HG03064 (cell line): Measurements from ENCODE around the gene ARHGEF35.
"Not testable (repeated sequence)": the region's sequence is repeated elsewhere in the genome, so short reads cannot be mapped to it uniquely, and the experiment has no call there.

ENCODE experiments used
- ATAC-seq: cut with Tn5 transposase; IDR thresholded peaks from one replicate; pipeline ENCODE4 v1.9.1; 2021; ENCODE audit warnings: low read depth; ENCODE audit not compliant: unreplicated experiment

ARHGEF35 gene

GRCh38 chr7:144179165-144179479 lies 16.5 kb downstream of the ARHGEF35 start:
- ATAC-seq, result not testable (repeated sequence)

- peak; percentile 98 for ATAC-seq
Measured at GRCh38 chr7:144178380-144179164, 17.1 kb downstream of the ARHGEF35 start.

GRCh38 chr7:144174613-144175012 lies 21.0 kb downstream of the ARHGEF35 start:
- no peak for ATAC-seq

GRCh38 chr7:144171594-144172350 lies 23.9 kb downstream of the ARHGEF35 start:
- ATAC-seq, result not testable (repeated sequence)

- ATAC-seq, result no peak
Measured at GRCh38 chr7:144164784-144165183, 30.8 kb downstream of the ARHGEF35 start.

GRCh38 chr7:144158861-144159260 lies 36.8 kb downstream of the ARHGEF35 start:
- no peak for ATAC-seq

GRCh38 chr7:144148224-144148827 lies 47.3 kb downstream of the ARHGEF35 start:
- ATAC-seq, result no peak

- ATAC-seq, result no peak
Measured at GRCh38 chr7:144144426-144144825, 51.2 kb downstream of the ARHGEF35 start.

GRCh38 chr7:144142187-144142586 lies 53.4 kb downstream of the ARHGEF35 start:
- ATAC-seq, result no peak

- no peak for ATAC-seq
Measured at GRCh38 chr7:144137501-144137900, 58.1 kb downstream of the ARHGEF35 start.
